Gastrocnemius medialis (tissue), 4 donors: ENCODE measurements around the gene DYNC2I2.

Experiments
- CTCF ChIP-seq, 5 experiments: fragments of 450-650 bp in 3 of 5; fragments of 200-600 bp in 2 of 5; sonication (generic) in 2 of 5; IDR thresholded peaks in 4 of 5; conservative IDR thresholded peaks in 1 of 5; 1 replicate in 4 of 5; 2 replicates in 1 of 5; pipeline ENCODE4 v1.5.1; 2016 to 2019; ENCODE audit warnings: antibody characterized with exemption in 5 of 5, mild to moderate bottlenecking in 3 of 5, moderate library complexity in 3 of 5
- POLR2A ChIP-seq, 2 donors: fragments of 450-650 bp; IDR thresholded peaks; one replicate each; pipeline ENCODE4 v1.6.1; 2017; ENCODE audit warnings: antibody characterized with exemption in 2 of 2, mild to moderate bottlenecking in 2 of 2, moderate library complexity in 2 of 2

GRCh38 chr9:128638580-128638979, 18.1 kb downstream of the DYNC2I2 start:
- no peak for TF ChIP-seq CTCF (IDR thresholded peaks at IDR 0.05 in 4 of 5, conservative IDR thresholded peaks at IDR 0.05 in 1 of 5)
- TF ChIP-seq POLR2A (IDR thresholded peaks at IDR 0.05) = no peak
